Cardiac fibroblast (primary cell): Measurements from ENCODE around the gene ARHGAP42.

Experiments used
- DNase-seq, 2 donors: peaks; one replicate each; pipeline versions ENCODE4 v3.0.0 to v3.0.0-alpha.2; 2010; ENCODE audit warnings: low read depth in 2 of 2
- H3K4me3 ChIP-seq, 2 donors: replicated peaks in 1 of 2; 1 replicate in 1 of 2; 2 replicates in 1 of 2; pipeline ENCODE4 v1.5.1; 2011; ENCODE audit warnings: low read depth in 2 of 2, low read length in 2 of 2, mild to moderate bottlenecking in 2 of 2, moderate library complexity in 1 of 2
- CTCF ChIP-seq: IDR thresholded peaks from one replicate; pipeline ENCODE4 v1.5.1; 2011; ENCODE audit warnings: low read depth, mild to moderate bottlenecking, low read length, inconsistent platforms

ARHGAP42 gene

GRCh38 chr11:100801225-100801999 is 114.3 kb downstream of the ARHGAP42 start:
- H3K4me3 ChIP-seq, result no peak overlapping the region
- TF ChIP-seq CTCF, result no peak
- no peak for DNase-seq

- TF ChIP-seq CTCF, result no peak
Measured at GRCh38 chr11:100805506-100806199, 118.6 kb downstream of the ARHGAP42 start.

GRCh38 chr11:100806296-100806695 is 119.2 kb downstream of the ARHGAP42 start:
- DNase-seq, result no peak
- TF ChIP-seq CTCF, result no peak

More at GRCh38 chr11:100805506-100806199, 118.6 kb downstream of the ARHGAP42 start:
- peak in 1 of 2 donors; percentile 49 for DNase-seq
- no peak overlapping the region for H3K4me3 ChIP-seq

GRCh38 chr11:100808904-100809491 is 121.9 kb downstream of the ARHGAP42 start:
- DNase-seq, result peak; percentile 68 to 75
- TF ChIP-seq CTCF, result no peak

More at GRCh38 chr11:100806296-100806695, 119.2 kb downstream of the ARHGAP42 start:
- no peak overlapping the region for H3K4me3 ChIP-seq

GRCh38 chr11:100810146-100810545 is 123.1 kb downstream of the ARHGAP42 start:
- peak in 1 of 2 donors; percentile 28 for DNase-seq
- no peak overlapping the region for H3K4me3 ChIP-seq

More at GRCh38 chr11:100808904-100809491, 121.9 kb downstream of the ARHGAP42 start:
- H3K4me3 ChIP-seq, result no peak overlapping the region

GRCh38 chr11:100810666-100811065 is 123.6 kb downstream of the ARHGAP42 start:
- TF ChIP-seq CTCF, result no peak
- no peak for DNase-seq
- no peak overlapping the region for H3K4me3 ChIP-seq

More at GRCh38 chr11:100810146-100810545, 123.1 kb downstream of the ARHGAP42 start:
- TF ChIP-seq CTCF, result no peak
